Panc1 (cell line): ENCODE measurements around the gene CSTF1. TPM values are rescaled to one million over a fixed set of nuclear protein-coding genes. Genes with fewer than 3 reads are reported as not detected.

Experiments
- ATAC-seq: fragments of 200-7000 bp; cut with Tn5 transposase; 2 replicates; pipeline ENCODE4 v1.9.1; 2020; ENCODE audit warnings: mild to moderate bottlenecking, moderate library complexity
- BruUV-seq: library from RNA; stranded (reverse); fragments of 400-500 nt; replicated peaks from 2 replicates; lab custom pipeline; 2021; lab: Mats Ljungman, UMichigan
- CTCF ChIA-PET: fragments of 300-600 bp; sonication (Branson Sonifier 250); formaldehyde crosslinking; loops from one replicate; lab custom pipeline; 2022; ENCODE audit warnings: antibody characterized with exemption; lab: Charles Lee
- POLR2A ChIA-PET: fragments of 300-600 bp; sonication (Branson Sonifier 250); formaldehyde crosslinking; loops from one replicate; lab custom pipeline; 2022; ENCODE audit warnings: antibody characterized with exemption; lab: Charles Lee
- DNase-seq: peaks from one replicate; pipeline ENCODE4 v3.0.0-alpha.2; 2010; ENCODE audit warnings: low read depth, low spot score
- H3K27ac ChIP-seq: 2 replicates; pipeline ENCODE4 v1.5.1; 2011; ENCODE audit warnings: mild to moderate bottlenecking, low read length, inconsistent platforms
- H3K27me3 ChIP-seq: fragments of 200-500 bp; sonication (Bioruptor generic); 2 replicates; pipeline ENCODE4 v1.6.0; 2014; ENCODE audit warnings: low read length, inconsistent platforms; ENCODE audit not compliant: control insufficient read depth, insufficient read depth
- H3K36me3 ChIP-seq: fragments of 200-500 bp; sonication (Bioruptor generic); 2 replicates; pipeline ENCODE4 v1.5.1; 2014; ENCODE audit warnings: inconsistent platforms, mild to moderate bottlenecking, low read length, moderate library complexity; ENCODE audit not compliant: control insufficient read depth, insufficient read depth
- H3K4me1 ChIP-seq: 2 replicates; pipeline ENCODE4 v1.5.1; 2011; ENCODE audit warnings: inconsistent platforms, mild to moderate bottlenecking, low read length, moderate library complexity; ENCODE audit not compliant: control insufficient read depth, insufficient read depth
- H3K4me3 ChIP-seq, 2 experiments: 2 replicates each; pipeline ENCODE4 v1.5.1; 2011 to 2012; ENCODE audit warnings: low read depth in 2 of 2, low read length in 2 of 2, mild to moderate bottlenecking in 2 of 2, inconsistent platforms in 1 of 2, moderate library complexity in 1 of 2
- H3K9me3 ChIP-seq: fragments of 200-500 bp; sonication (Bioruptor generic); 2 replicates; pipeline ENCODE4 v1.5.1; 2014; ENCODE audit warnings: low read depth, mild to moderate bottlenecking, inconsistent platforms, low read length, moderate library complexity; ENCODE audit not compliant: control insufficient read depth, insufficient read depth
- POLR2AphosphoS5 ChIP-seq: IDR thresholded peaks from 2 replicates; pipeline ENCODE4 v1.6.1; 2012; ENCODE audit warnings: mild to moderate bottlenecking, low read depth, low read length, moderate library complexity
- SIN3A ChIP-seq: IDR thresholded peaks from 2 replicates; pipeline ENCODE4 v1.6.1; 2012; ENCODE audit warnings: low read depth, mild to moderate bottlenecking, low read length, moderate library complexity, borderline replicate concordance; ENCODE audit not compliant: insufficient read depth
- TCF7L2 ChIP-seq: IDR thresholded peaks from 2 replicates; pipeline ENCODE4 v1.6.1; 2011; ENCODE audit warnings: mild to moderate bottlenecking, low read depth, low read length, inconsistent platforms
- in situ Hi-C: cut with HindIII; loops from 2 replicates; pipeline ENCODE4 v1.10.0; 2016; ENCODE audit warnings: low sequenced_read_pairs, low pct_unique_long_range_greater_than_20kb
- intact Hi-C: fragments of 100-400 bp; cut with micrococcal nuclease; formaldehyde crosslinking; loops from one replicate; pipeline ENCODE4 v1.10.0; 2022; ENCODE audit not compliant: unreplicated experiment
- total RNA-seq: library from RNA; stranded (reverse); gene quantifications from one replicate; pipeline ENCODE4 v1.2.1, GENCODE V29; 2021; ENCODE audit not compliant: unreplicated experiment
- TF ChIP-seq, protein P1 (sequence below), 2 experiments: IDR thresholded peaks; 2 replicates each; pipeline ENCODE4 v1.6.1; 2011 to 2012; ENCODE audit warnings: low read depth in 2 of 2, control low read depth in 1 of 2, low read length in 1 of 2, mild to moderate bottlenecking in 1 of 2, moderate library complexity in 1 of 2; ENCODE audit not compliant: insufficient read depth in 1 of 2
- TF ChIP-seq, protein P2 (sequence below): fragments of 450-650 bp; IDR thresholded peaks from 2 replicates; pipeline ENCODE4 v1.5.1; 2017; ENCODE audit warnings: mild to moderate bottlenecking

CSTF1 gene
- total RNA-seq, 1 experiment from 2014 or later: 46.3 TPM

DNA sequence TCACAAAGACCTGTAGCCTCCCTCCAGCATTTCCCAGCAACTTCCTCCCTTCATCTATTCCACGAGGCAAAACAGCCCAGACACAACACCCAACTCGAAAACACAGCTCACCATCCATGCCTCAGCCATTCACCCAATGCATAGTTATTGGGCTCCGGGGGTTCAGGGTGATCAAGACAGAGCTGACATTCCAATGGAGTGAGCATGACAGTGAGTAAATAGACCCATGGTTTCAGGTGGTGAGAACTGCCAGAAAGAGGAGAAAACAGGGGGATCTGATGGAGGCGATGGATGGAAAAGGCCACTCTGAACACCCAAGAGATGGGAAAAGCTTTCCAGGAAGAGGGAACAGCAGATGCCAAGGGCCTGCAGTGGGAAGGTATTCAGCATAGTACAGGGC, 25.5 kb downstream of the CSTF1 start:
- Histone ChIP-seq H3K27ac (no peak overlapping the region), H3K9me3 (no peaks in the 10 kb centered on the region), H3K4me3 (no peak overlapping the region), H3K4me1 (no peaks in the 10 kb centered on the region), H3K36me3 (no peaks in the 10 kb centered on the region), H3K27me3 (no peaks in the 10 kb centered on the region)
- POLR2A ChIA-PET: no interaction called here
- in situ Hi-C loops: no loop called here
- CTCF ChIA-PET: no interaction called here
- intact Hi-C loops: no loop called here
- no peak for ATAC-seq
- DNase-seq: no peak
- TF ChIP-seq, protein P1, sequence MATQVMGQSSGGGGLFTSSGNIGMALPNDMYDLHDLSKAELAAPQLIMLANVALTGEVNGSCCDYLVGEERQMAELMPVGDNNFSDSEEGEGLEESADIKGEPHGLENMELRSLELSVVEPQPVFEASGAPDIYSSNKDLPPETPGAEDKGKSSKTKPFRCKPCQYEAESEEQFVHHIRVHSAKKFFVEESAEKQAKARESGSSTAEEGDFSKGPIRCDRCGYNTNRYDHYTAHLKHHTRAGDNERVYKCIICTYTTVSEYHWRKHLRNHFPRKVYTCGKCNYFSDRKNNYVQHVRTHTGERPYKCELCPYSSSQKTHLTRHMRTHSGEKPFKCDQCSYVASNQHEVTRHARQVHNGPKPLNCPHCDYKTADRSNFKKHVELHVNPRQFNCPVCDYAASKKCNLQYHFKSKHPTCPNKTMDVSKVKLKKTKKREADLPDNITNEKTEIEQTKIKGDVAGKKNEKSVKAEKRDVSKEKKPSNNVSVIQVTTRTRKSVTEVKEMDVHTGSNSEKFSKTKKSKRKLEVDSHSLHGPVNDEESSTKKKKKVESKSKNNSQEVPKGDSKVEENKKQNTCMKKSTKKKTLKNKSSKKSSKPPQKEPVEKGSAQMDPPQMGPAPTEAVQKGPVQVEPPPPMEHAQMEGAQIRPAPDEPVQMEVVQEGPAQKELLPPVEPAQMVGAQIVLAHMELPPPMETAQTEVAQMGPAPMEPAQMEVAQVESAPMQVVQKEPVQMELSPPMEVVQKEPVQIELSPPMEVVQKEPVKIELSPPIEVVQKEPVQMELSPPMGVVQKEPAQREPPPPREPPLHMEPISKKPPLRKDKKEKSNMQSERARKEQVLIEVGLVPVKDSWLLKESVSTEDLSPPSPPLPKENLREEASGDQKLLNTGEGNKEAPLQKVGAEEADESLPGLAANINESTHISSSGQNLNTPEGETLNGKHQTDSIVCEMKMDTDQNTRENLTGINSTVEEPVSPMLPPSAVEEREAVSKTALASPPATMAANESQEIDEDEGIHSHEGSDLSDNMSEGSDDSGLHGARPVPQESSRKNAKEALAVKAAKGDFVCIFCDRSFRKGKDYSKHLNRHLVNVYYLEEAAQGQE (IDR thresholded peaks at IDR 0.05; ENCODE audit: insufficient read depth in 1 of 2, low read depth in 2 of 2, low read length in 1 of 2): no peak
- TF ChIP-seq SIN3A (no peak), TCF7L2 (no peak), POLR2AphosphoS5 (no peak)
- TF ChIP-seq, protein P2, sequence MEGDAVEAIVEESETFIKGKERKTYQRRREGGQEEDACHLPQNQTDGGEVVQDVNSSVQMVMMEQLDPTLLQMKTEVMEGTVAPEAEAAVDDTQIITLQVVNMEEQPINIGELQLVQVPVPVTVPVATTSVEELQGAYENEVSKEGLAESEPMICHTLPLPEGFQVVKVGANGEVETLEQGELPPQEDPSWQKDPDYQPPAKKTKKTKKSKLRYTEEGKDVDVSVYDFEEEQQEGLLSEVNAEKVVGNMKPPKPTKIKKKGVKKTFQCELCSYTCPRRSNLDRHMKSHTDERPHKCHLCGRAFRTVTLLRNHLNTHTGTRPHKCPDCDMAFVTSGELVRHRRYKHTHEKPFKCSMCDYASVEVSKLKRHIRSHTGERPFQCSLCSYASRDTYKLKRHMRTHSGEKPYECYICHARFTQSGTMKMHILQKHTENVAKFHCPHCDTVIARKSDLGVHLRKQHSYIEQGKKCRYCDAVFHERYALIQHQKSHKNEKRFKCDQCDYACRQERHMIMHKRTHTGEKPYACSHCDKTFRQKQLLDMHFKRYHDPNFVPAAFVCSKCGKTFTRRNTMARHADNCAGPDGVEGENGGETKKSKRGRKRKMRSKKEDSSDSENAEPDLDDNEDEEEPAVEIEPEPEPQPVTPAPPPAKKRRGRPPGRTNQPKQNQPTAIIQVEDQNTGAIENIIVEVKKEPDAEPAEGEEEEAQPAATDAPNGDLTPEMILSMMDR: no peak
- no TSS peak for BruUV-seq

DNA sequence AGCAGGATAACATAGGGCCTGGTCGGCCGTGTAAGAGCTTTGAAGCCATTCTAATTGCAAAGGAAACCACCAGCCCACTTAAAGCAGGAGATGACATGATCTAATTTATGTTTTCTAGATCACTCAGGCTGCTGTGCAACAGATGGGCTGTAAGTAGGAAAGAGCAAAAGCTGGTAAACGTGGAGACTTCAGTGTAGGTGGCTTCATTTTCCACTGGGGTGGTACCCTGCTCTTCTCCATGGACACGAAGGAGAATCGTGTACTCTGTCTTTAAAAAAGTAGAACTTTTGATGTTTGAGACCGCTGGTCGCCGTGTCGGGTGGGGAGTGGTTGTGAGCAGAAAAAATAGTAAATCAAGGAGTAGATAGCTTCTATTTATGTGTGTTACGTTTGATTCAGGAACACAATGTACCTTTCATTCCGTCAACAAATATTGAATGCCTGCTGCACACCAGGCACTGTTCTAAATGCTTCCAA, 26.0 kb downstream of the CSTF1 start:
- no TSS peak for BruUV-seq
- H3K4me1 ChIP-seq: no peaks in the 10 kb centered on the region
- TF ChIP-seq POLR2AphosphoS5 (no peak), SIN3A (no peak), TCF7L2 (no peak)
- TF ChIP-seq, protein P2: no peak
- TF ChIP-seq, protein P1 (IDR thresholded peaks at IDR 0.05; ENCODE audit: insufficient read depth in 1 of 2, low read depth in 2 of 2, low read length in 1 of 2): no peak
- POLR2A ChIA-PET: no interaction called here
- no peak overlapping the region for H3K4me3 ChIP-seq
- no peaks in the 10 kb centered on the region for H3K9me3 ChIP-seq
- ATAC-seq (no peak), DNase-seq (no peak)
- intact Hi-C loops (no loop called here), in situ Hi-C loops (no loop called here)
- H3K36me3 ChIP-seq: no peaks in the 10 kb centered on the region
- H3K27me3 ChIP-seq: no peaks in the 10 kb centered on the region
- H3K27ac ChIP-seq: no peak overlapping the region
- CTCF ChIA-PET: no interaction called here
